Bronchial epithelial cell (primary cell): ENCODE measurements around the gene KRIT1. TPM values are rescaled to one million over a fixed set of nuclear protein-coding genes. Genes with fewer than 3 reads are reported as not detected.

Experiments used
- DNase-seq: peaks from one replicate; pipeline ENCODE4 v3.0.0-alpha.2; 2010; ENCODE audit warnings: low read depth
- FAIRE-seq: peaks from 2 replicates; lab custom pipeline; 2011; peaks lifted over from hg19 to GRCh38; lab: Jason Lieb, UNC
- H3K27me3 ChIP-seq: 2 replicates; pipeline ENCODE4 v1.5.1; 2011; ENCODE audit warnings: low read length; ENCODE audit not compliant: control insufficient read depth, insufficient read depth
- H3K36me3 ChIP-seq: 2 replicates; pipeline ENCODE4 v1.5.1; 2011; ENCODE audit warnings: low read length; ENCODE audit not compliant: control insufficient read depth, insufficient read depth
- H3K4me3 ChIP-seq: 2 replicates; pipeline ENCODE4 v1.5.1; 2011; ENCODE audit warnings: mild to moderate bottlenecking, low read depth, low read length, control low read depth
- CTCF ChIP-seq: IDR thresholded peaks from 2 replicates; pipeline ENCODE4 v1.5.1; 2011; ENCODE audit warnings: mild to moderate bottlenecking, moderate library complexity, low read length, control low read depth, inconsistent platforms; ENCODE audit not compliant: insufficient read depth, severe bottlenecking
- total RNA-seq: library from RNA; depleted of rRNA; stranded (reverse); fragments of >200 nt; gene quantifications from 2 replicates; pipeline ENCODE4 v1.2.1, GENCODE V29; 2014

KRIT1 gene
- total RNA-seq, 1 donor from 2014 or later, result 26.9 TPM

- TF ChIP-seq CTCF, result no peak
- FAIRE-seq, result no peak
- Histone ChIP-seq H3K4me3 (peak overlapping the region; percentile 51), H3K27me3 (no peaks in the 10 kb centered on the region), H3K36me3 (no peaks in the 10 kb centered on the region)
- DNase-seq, result peak; percentile 10
These were observed 817 bp upstream of the KRIT1 start for GRCh38 chr7:92246360-92247101.

DNA sequence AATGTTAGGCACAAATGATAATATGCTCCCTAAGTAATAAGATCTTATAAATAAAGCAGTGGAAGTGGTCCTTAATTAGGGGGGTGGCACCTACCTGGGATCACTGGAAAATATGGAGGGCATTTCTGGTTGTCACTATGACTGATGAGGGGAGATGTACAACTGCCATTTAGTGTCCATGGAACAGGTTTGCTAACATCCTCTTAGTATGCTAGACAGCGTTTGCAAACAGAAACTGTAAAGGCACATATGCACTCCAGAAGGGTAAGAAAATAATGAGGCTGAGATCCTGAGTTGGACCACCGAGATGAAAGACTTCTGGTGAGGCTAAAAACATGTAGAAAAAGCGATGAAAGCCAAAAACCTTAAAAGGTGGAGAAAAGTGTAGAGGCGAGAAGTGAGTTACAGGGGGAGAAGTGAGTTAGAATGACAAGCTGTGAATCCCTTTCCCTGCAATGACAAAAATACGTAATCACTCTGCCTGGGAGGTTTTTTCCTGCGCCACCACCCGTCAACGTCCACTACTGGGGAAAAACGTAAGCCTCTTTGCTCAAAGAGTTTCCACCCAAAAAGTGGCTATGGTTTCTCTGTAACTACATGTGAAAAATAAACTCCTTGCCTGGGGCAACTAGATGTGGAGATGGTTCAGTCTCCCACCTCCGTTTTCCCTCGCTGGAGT is 767 bp downstream of the KRIT1 start:
- DNase-seq (no peak), FAIRE-seq (no peak)
- no peaks in the 10 kb centered on the region for H3K36me3 ChIP-seq
- no peak for TF ChIP-seq CTCF
- H3K27me3 ChIP-seq, result no peaks in the 10 kb centered on the region
- peak overlapping the region; percentile 51 for H3K4me3 ChIP-seq

DNA sequence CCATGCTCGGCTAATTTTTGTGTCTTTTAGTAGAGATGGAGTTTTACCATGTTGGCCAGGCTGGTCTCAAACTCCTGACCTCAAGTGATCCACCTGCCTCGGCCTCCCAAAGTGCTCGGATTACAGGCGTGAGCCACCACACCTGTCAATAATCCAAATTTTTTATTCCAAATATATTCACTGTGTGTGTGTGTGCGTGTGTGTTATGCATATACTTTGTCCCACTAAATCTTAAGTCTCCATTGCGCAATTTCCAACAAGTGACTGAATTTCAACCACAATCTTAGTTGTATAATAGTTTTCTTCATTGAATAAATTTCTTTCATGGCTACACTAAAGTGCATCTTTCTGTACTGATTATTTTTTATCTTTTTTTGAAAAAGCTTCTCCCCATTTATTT is 2.7 kb downstream of the KRIT1 start:
- DNase-seq (no peak), FAIRE-seq (no peak)
- Histone ChIP-seq H3K36me3 (peaks cover 1% of the 10 kb centered on the region), H3K4me3 (no peak overlapping the region), H3K27me3 (no peaks in the 10 kb centered on the region)
- no peak for TF ChIP-seq CTCF

DNA sequence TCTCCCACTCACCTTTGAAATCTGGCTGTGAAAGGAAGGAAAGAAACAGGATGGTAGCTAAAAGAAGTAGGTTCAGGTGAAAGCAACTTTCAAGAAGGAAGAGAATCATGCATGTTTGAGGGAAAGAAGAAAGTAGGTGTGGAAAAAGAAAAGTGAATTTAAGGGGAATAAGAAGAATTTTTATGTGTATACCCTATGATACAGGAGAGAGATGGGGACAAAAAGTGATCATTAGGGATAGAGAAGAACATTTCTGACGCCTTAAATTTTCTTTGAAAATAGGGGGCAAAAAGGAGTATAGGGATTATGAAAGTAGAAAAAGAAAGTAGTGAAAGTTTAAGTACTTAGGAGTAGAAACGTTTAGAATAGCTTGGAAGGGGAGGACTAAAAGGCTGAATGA is 15.2 kb downstream of the KRIT1 start:
- peaks cover 7% of the 10 kb centered on the region for H3K36me3 ChIP-seq
- no peak overlapping the region for H3K4me3 ChIP-seq
- FAIRE-seq, result no peak
- DNase-seq, result no peak
- no peak for TF ChIP-seq CTCF
- H3K27me3 ChIP-seq, result no peaks in the 10 kb centered on the region

DNA sequence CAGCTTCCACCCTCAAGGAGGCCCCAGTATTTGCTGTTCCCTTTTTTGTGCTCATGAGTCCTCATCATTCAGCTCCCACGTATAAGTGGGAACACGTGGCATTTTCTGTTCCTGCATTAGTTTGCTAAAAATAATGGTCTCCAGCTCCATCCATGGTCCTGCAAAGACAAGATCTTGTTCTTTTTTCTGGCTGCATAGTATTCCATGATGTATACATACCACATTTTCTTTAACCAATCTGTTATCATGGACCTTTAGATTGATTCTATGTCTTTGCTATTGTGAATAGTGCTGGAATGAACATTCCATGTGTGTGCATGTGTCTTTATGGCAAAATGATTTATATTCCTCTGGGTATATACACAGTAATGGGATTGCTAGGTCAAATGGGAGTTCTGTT is 17.0 kb downstream of the KRIT1 start:
- TF ChIP-seq CTCF, result no peak
- peaks cover 4% of the 10 kb centered on the region for H3K36me3 ChIP-seq
- FAIRE-seq (no peak), DNase-seq (no peak)
- H3K27me3 ChIP-seq, result no peaks in the 10 kb centered on the region
- H3K4me3 ChIP-seq, result no peak overlapping the region
